AG08395 (cell line): ENCODE results near the gene CCDC33.
A peak's percentile ranks its signal among the peaks of the same experiment; 100 is the strongest.
"Not testable (repeated sequence)": the region's sequence is repeated elsewhere in the genome, so short reads cannot be mapped to it uniquely, and the experiment has no call there.

ENCODE experiments used
- DNase-seq: peaks from one replicate; pipeline ENCODE4 v3.0.0; 2012; ENCODE audit warnings: mixed read lengths, low spot score

Gene CCDC33

DNA sequence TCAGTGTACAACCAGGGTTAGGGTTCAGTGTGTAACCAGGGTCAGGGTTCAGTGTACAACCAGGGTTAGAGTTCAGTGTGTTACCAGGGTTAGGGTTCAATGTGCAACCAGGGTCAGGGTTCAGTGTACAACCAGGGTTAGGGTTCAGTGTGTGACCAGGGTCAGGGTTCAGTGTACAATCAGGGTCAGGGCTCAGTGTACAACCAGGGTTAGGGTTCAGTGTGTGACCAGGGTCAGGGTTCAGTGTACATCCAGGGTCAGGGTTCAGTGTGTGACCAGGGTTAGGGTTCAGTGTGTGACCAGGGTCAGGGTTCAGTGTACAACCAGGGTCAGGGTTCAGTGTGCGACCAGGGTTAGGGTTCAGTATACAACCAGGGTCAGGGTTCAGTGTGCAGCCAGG, 98.0 kb downstream of the CCDC33 start:
- DNase-seq, result no peak

DNA sequence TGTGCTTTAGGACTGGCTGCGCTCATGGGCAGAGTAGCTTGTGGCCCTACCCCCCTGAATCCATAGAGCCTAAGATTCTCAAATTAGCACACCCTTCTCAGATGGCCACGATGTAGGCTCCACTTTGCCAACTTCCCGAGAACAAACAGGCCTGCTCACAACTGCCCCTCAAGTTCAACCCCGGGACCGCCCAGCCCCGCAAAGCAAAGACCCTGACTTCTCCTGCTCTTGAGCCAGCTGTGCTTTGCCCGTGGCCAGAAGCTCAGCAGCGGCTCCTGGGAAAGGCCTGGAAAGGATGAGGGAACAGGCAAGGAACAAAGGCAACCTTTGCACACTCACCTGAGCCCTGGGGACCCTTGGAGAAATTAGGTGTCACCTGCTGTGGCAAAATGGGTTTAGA, 99.3 kb downstream of the CCDC33 start:
- DNase-seq, result no peak

DNA sequence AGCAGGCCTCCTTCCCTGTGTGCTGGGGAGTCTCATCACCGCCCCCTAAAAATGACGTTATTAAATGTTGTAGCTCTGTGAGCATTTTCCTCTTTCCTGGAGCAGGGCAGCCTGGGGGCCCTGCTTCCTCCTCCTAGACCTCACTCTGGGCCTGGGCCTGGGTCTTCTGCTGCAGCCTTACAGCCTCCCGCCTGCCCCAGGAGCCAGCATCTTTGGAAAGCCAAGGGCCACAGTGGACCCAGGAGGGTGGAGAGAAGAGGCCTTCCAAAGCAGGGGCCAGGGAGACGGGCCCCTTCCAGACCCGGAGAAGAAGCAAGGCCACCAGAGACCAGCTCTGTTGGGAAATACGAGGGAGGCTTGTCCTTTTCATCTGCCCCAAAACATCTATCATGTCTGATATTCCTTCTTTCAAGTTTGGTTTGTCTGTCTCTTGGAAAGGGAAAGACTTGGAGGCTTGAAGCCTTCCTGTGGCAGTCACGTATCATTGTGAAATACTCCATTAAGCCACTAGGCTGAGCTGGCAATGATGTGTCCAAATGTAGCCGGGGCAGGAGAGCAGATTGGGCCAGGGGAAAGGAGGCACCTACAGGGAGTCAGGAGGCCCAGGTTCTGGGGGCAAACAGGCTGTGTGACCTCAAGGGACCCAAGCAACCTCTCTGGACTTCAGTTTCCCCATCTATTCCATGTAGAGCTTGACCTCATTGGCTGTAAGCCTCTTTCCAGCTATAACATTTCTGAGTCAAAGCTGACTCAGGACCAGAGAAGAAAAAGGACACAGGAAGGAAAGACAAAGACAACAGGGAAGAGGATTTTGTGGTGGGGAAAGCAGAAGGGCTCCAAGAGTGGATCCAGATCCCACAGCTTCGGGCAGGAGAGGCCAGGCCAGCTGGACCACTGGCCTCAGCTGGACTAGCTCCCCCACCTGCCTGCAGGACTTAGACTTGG, 100.2 kb downstream of the CCDC33 start:
- DNase-seq, result peak; percentile 52

DNA sequence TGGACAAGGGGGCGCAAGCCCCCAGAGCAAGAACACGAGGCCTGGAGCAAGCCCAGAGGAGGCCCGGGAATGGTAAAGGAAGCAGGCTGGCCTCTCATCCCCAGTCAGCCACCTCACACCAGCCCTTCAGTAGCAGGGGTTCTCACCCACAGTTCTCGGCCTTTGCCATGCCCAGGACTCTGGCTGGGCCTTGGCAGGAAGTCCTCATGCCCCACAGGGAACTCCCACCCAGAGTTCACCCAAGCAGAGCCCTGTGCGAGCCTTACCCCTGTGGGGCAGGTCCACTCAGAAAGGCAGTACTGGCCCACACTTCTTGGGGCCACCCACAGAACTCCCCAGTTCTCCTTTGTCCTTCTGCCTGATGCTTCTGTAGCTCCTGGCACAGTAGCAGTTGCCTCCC, 101.0 kb downstream of the CCDC33 start:
- DNase-seq, result no peak

DNA sequence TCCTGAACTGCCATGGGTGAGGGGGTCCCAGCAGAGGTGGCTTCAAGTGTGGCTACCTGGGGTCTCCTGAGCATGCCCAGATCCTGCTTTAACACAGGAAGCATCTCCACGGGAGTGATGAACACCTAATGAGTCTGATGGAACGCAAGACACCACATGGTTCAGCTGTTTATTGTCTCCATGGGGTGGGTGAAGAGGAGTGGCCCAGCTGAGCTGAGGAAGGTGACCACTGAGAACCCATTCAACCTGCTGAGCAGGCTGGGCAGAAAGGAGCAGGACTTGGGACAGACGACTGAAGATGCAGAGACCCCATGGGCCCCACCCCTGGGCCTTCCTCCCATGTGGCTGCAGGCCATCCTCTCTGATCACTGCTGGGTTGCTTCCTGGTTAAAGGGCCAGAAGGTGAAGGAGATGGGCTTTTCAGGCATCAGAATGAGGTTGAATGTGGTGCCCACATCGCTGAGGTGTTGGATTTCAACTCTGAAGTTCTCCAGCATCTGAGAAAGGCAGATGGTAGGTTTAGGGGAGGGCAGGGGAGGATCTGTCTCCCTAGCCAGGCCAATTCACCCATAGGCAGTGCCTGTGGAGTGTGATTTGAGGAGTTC, 101.6 kb downstream of the CCDC33 start:
- no peak for DNase-seq

DNA sequence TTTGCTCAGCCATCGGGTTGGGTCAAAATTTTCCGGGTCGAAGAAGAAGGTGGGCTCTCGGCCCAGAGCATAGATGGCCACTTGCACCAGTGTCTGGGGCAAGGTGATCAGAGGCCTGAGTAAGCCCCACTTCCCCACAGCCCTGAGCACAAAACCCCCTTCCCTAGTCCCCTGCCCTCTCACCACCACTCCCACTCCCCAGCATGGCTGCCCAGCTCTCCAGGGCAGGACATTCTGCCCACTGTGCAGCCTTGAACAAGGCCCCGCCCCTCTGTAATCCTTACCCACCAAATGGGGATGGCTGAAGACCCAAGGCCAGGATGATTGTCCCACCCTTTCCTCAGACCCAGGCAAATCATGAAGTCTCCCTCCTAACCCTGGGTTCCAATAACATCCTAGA, 102.5 kb downstream of the CCDC33 start:
- DNase-seq, result no peak

DNA sequence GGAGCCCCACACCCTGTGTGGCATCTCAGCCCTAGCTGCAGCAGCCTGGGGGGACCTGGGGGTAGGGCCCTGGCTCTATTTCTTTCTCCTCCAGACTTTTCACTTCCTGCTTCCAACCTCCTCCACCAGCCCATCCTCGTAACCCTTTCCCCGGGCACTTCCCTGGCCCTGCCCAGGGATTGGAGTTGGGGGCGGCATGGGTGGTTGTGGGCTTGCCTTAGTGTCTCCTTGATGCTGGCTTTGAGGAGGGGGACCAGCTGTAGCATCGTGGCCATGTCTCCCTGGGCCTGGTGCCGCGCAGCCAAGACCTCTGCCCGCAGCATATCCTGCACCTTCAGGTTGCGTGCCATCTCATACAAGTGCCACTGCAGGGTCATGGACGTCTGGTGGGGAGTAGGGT, 103.2 kb downstream of the CCDC33 start:
- no peak for DNase-seq

DNA sequence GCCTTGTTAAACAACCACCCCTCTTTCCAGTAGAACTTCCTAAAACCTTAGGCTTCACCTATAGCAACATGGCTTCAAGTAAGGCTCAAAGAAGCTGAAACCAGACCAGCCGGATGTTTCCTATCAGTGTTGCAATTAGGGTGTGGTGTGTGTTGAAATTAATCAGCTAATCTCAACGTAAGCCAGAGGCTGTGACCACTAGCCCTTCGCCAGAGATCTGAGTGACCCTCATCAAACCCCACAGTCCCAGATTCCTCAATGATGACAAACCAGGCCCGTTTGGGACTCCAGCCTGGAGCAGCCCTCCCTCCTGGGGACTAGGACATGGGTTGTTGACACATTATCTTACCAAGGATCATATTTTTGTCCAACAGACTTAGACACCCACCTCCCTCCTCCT, 104.0 kb downstream of the CCDC33 start:
- DNase-seq, result peak; percentile 73

DNA sequence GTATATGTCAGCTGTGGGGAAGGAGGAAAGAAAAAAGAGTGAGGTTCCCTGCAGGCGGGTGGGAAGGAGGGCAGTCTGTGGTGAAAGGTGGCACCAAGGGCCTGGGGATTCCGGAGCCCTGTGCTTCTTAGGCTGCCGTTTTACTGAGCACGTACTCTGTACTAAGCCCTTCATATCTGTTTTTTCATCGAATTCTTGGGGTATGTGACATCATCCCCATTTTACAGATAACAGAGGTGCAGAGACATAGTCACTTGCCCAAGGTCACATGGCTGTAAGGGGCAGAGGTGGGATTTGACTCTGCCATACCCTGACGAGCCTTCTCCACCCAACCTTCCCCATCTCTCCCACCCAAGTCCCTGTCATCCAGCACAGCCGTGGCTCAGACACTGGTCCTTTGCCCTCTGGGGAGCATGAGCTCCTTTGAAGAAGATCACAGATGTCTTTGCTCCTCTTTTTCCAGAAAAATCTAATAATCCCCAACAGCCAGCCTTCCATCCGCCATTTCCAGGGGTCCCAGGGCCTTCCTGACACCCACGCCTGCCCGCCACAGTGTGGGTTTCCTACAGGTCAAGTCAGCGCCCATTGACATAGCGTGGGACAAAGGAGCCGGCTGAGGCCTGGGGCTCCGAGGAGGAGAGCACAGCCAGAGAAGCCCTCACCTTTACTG, 107.1 kb downstream of the CCDC33 start:
- no peak for DNase-seq

DNA sequence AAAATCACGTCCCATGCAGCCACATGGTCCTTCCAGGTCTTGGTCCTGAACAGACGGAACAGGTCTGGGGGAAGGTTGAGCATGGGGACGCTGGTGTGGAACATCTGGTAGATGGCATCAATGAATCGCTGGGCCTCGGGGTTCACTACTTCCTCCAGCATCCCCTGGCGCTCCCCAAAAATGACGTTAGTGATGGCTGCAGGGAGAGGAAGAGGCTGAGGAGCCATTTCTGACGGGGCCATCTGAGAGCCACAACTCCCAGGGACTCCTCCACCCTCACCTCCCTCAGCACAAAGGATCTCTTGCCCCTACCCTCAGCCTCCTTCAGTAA, 107.6 kb downstream of the CCDC33 start:
- DNase-seq, result no peak

DNA sequence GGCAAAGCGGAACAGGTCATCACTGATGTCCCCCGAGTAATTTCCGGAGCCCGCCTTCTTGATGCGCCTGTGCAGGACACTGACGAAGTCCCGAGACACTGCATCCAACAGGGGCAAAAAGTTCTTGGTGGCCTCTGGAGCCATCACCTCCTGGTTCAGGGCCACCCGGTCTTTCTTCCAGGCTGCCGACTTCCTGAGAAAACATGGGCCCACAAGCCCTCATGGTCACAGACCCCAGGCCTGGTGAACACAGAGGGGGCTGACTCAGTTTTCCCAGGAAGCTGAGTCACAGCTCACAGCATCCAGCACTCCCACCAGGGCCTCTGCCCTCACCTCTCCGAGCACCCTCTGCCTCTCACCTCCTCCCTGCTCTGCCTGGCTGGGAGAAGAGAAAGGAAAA, 108.9 kb downstream of the CCDC33 start:
- no peak for DNase-seq

DNA sequence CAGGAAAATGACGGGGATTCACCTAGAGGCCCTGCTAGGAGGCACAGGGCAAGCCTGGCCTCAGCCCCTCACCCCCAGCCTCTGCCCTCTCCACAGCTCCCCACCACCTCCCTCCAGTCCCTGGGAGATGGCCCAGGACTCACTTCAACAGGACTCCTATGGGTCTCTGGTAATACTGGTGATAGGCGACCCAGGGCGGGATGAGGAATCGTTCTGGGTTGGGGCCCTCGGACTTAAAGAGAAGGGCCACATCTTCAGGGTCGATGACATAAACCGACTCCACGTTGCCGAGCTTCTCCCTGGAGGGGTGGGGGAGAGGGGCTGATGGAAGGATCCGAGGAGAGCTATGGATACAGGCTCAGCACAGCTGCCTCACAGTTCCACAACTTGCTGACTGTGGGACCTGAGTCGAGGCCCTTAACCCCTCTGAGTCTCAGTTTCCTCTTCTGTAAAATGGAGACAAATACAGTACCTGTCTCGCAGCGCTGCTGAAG, 111.7 kb downstream of the CCDC33 start:
- DNase-seq, result no peak

DNA sequence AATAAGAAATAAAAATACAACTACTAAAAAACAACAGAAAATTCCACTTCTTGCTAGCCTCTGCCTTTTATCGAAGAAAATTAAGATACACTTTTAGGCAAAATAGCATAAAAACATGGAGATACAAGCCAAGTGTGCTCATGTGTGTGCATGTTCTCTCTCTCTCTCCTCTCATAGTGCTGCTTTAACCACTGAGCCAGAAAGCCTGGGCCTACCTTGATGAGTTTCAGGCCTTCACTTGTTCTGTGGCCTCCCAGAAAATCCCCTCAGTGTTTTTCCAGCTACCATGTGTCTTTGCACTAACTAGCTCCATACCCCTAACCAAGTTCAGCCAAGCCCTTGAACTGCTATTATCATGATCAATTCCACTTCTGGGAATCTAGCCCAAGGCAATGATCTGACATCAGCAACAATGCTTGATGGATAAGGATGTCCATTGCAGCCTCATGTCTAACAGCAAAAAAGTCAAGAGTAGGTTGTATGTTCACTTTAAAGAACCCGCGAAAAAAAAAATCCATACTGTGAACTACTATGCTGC, 113.2 kb downstream of the CCDC33 start:
- DNase-seq, result no peak

DNA sequence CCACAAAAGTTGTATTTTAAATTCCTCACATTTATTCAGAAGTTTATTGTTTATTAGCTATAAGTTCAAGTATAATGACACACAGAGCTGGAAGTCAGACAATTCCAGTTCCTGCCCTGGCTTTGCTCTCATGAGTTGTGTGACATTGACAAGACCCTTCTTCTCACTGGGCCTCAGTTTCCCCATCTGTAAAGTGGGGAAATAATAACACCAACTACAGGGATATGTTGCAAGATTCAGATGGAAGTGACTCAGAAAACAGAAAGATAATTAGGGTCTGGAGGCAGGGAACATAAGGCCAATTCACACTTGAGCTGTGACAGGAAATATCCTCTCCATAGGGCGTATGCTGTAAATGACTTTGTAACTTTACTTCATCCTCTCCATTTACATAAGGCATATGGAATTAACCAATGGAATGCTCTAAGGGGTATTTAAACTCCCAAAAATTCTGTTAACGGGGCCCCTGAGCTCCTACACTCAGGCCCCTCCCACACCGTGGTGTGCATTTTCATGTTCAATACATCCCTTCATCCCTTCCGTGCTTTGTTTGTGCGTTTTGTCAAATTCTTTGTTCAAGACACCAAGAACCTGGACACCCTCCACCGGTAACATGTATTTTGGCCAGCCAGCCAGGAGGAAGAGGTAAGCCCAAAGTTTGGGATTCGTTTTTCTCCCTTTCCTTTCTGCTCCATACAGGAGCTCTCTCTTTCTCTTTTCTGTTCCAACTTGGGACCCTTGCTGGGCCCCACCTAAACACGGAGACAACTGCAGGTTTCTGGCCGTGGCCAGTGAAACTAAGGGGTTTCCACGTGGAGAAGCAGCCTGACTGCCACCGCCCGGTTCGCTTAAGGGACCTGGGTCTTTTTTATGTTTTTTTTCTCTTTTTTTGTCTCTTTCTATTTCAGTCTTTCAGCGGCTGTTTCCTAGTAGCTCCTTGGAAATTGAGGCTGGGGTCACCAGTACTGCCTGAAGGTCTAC, 114.5 kb downstream of the CCDC33 start:
- no peak for DNase-seq

DNA sequence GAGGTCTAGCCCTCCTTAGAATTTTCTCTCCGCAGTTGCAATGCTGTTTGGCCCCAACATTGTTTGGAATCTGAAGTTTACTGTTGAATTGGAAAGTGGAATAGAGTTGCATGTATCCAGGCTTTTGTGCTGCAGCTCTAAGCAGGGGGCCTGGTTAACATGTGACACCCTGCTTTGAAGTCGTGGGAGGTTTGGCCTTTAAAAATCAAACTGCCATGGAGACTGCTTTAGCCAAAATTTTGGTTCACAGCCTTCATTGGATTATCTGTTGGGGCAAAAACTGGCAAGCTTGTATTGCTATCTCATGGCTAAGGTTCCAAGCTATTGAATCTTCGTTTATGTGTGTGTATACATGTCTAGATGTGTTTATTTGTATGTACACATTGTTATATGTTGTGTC, 115.5 kb downstream of the CCDC33 start:
- no peak for DNase-seq

DNA sequence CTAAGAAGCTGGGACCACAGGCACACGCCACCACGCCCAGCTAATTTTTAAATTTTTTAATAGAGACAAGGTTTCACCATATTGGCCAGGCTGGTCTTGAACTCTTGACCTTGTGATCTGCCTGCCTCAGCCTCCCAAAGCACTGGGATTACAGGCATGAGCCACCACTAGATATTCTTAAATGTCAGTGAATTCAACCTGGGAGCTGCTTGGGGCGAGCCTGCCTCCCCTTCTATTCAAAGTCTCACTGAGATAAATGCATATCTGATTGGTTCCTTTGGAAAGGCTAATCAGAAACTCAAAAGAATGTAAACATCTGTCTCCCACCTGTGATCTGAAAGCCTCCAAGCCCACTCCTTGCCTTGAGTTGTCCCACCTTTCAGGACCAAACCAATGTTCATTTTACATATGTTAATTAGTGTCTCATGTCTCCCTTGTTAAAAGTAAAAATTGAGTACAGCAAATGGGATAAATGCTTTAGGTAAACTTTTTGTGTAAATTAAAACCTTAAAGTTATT, 116.3 kb downstream of the CCDC33 start:
- DNase-seq, result no peak

DNA sequence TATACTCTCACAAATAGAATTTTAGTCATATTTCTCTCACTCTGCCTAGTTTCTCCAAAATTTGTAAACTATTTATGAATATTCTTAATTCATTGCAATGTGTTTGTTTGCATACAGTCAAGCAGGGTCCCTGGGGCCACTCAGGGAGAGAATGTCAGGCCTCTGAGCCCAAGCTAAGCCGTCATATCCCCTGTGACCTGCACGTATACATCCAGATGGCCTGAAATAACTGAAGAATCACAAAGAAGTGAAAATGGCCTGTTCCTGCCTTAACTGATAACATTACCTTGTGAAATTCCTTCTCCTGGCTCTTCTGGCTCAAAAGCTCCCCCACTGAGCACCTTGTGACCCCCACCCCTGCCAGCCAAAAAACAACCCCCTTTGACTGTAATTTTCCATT, 117.9 kb downstream of the CCDC33 start:
- not testable (repeated sequence) for DNase-seq

DNA sequence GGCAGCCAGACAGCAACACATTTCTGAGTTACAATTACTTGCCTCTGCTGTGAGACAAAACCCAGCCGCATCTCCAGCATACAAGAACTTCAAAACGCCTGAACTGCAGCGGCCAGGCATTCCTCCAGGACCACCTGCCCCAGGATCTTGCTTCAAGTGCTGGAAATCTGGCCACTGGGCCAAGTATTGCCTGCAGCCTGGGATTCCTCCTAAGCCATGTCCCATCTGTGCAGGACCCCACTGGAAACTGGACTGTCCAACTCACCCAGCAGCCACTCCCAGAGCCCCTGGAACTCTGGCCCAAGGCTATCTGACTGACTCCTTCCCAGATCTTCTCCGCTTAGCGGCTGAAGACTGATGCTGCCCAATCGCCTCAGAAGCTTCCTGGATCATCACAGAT, 119.9 kb downstream of the CCDC33 start:
- DNase-seq, result not testable (repeated sequence)

DNA sequence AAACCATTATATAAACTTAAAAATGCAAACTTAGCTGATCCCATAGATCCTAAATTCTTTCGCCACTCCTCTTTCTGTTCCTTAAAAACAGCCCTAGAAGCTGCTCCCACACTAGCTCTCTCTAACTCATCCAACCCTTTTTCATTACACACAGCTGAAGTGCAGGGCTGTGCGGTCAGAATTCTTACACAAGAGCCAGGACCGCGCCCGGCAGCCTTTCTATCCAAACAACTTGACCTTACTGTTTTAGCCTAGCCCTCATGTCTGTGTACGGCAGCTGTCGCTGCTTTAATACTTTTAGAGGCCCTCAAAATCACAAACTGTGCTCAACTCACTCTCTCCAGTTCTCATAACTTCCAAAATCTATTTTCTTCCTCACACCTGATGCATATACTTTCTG, 121.4 kb downstream of the CCDC33 start:
- not testable (repeated sequence) for DNase-seq

DNA sequence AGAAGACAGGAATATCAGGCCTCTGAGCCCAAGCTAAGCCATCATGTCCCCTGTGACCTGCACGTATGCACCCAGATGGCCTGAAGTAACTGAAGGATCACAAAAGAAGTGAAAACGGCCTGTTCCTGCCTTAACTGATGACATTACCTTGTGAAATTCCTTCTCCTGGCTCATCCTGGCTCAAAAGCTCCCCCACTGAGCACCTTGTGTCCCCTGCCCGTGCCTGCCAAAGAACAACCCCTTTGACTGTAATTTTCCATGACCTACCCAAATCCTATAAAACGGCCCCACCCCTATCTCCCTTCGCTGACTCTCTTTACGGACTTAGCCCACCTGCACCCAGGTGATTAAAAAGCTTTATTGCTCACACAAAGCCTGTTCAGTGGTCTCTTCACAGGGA, 123.2 kb downstream of the CCDC33 start:
- not testable (repeated sequence) for DNase-seq

DNA sequence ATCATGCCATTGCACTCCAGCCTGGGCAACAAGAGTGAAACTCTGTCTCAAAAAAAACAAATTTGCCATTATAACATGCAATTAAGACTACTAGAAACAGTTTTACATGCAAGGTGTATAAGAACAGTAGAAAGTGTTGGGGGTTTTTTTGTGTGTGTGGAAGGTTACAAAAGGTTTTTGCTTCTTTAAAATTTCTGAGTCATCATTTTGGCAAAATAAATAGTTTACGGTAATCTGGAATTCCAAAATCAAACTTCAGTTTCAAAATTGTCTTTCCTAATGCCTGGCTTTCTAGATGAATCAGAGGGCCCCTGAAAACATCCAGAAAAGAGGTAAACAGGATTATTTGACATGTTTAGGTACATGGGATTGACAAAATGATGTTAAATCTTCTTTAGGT, 124.7 kb downstream of the CCDC33 start:
- not testable (repeated sequence) for DNase-seq
